Fibroblast of the aortic adventitia (primary cell): ENCODE measurements around the gene RAB25. TPM values are rescaled to one million over a fixed set of nuclear protein-coding genes. Genes with fewer than 3 reads are reported as not detected.
"Not testable (repeated sequence)": the region's sequence is repeated elsewhere in the genome, so short reads cannot be mapped to it uniquely, and the experiment has no call there.

Experiments used
- DNase-seq: peaks from one replicate; pipeline ENCODE4 v3.0.0-alpha.2; 2010; ENCODE audit warnings: low read depth
- H3K4me3 ChIP-seq: 2 replicates; pipeline ENCODE4 v1.5.1; 2011; ENCODE audit warnings: low read depth, mild to moderate bottlenecking, control low read depth, low read length, moderate library complexity
- CTCF ChIP-seq: IDR thresholded peaks from 2 replicates; pipeline ENCODE4 v1.5.1; 2011; ENCODE audit warnings: mild to moderate bottlenecking, low read length, control low read depth, inconsistent platforms; ENCODE audit not compliant: insufficient read depth
- total RNA-seq: library from RNA; depleted of rRNA; stranded (reverse); fragments of >200 nt; gene quantifications from 2 replicates; pipeline ENCODE4 v1.2.3, GENCODE V29; 2012; ENCODE audit warnings: low replicate concordance

RAB25 gene
- total RNA-seq, 1 donor = not detected

DNA sequence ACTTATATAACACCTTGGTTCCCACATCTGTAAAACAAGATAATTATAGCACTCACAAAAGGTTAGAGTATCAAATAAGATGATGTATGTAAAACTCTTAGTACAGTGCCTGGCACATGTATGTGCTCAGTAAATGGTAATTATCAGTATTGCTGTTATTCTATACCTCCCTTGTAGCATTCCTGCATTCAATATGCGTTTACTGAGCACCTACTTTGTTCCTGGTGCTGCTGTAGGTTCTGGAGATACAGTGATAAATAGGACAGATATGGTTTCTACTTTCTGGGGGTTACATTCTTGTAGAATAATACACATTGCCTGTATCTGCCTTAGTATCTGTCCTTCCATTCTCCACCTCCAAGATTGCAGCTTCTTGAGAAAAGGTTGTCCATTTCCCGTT is 39.0 kb upstream of the RAB25 start:
- TF ChIP-seq CTCF = no peak
- no peak for DNase-seq
- H3K4me3 ChIP-seq = no peak overlapping the region

DNA sequence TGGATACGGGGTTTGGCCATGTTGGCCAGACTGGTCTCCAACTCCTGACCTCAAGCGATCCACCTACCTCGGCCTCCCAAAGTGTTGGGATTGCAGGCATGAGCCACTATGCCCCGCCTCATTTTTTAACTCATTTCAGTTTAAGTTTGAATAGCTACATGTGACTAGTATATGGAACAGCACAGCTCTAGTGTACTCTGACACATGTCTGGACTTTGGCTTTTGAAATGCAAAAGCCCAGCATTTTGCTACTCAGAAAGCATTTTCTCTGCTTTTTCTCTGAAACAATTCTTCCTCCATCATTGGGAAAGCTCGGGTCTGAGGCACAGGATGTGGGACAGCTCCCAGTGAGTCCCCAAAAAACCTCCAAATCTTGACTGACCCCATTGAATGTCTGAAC is 36.2 kb upstream of the RAB25 start:
- DNase-seq = no peak
- no peak overlapping the region for H3K4me3 ChIP-seq
- TF ChIP-seq CTCF = no peak

DNA sequence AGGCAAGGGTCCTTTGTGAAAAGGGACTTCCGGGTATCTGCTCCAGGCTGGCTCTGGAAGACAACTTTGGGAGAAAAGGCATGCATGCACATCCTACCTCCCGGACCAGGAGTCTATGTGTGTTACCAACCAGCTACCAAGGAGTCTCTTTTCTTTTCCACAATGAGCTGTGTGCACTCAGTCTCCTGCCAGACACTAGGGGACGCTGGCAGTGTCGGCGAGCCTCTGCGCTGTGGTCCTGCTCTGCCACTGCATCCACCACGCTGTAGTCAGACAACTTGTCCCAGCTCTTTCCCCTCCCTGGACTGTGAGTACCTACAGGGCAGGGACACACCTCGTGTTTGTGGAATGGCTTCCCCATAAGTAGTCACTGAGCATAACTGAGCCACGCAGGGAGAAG is 35.1 kb upstream of the RAB25 start:
- H3K4me3 ChIP-seq = no peak overlapping the region
- DNase-seq = peak; percentile 30
- TF ChIP-seq CTCF = peak; percentile 73

- no peak for TF ChIP-seq CTCF
- DNase-seq = no peak
- no peak overlapping the region for H3K4me3 ChIP-seq
Observed at GRCh38 chr1:156026588-156026987, 34.4 kb upstream of the RAB25 start.

DNA sequence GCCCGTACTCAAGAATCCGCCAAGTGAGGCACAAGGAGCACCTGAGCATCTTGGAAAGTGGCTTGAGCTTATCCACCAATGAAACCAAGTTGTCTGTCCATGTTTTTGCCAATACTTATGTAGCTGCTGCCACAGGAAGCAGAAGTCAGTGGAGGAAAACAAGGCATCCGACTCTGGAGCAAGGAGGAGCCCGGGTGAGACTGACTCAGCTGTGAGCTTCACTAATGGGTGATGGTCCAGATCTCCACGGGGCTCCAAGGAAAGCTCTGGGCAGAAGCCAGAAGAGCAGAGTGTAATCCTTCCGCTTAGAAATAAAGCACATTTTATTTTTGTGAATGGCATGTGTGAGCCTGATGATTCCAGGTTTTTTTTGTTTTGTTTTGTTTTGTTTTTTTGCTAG is 27.9 kb upstream of the RAB25 start:
- H3K4me3 ChIP-seq = no peak overlapping the region
- TF ChIP-seq CTCF = no peak
- peak; percentile 35 for DNase-seq

- not testable (repeated sequence) for DNase-seq, H3K4me3 ChIP-seq
Observed at GRCh38 chr1:156034991-156035390, 26.0 kb upstream of the RAB25 start.

DNA sequence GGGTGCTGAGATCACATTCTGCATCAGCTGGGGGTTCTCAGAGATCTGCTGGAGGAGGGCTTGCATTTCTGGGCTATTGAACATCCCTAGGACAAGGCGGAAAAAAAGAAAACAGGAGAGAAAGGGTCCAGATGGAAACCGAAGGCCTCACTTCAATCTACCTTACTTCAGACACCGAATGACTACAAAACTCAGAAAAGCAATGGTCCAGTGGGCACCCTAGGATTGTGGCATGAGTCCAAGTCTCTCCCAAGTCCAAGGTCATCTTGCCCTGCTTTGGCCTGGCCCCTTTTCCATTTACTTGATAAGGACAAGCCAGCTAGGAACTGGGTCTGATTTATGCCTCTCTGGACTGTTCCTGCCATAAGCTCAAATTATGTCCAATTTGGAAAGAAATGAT is 18.1 kb upstream of the RAB25 start:
- H3K4me3 ChIP-seq = no peak overlapping the region
- no peak for TF ChIP-seq CTCF
- DNase-seq = no peak
